MM.1S (cell line): Measurements from ENCODE around the gene EVL.

Source experiments
- DNase-seq: peaks from one replicate; pipeline ENCODE4 v3.0.0-alpha.2; 2015
- H2AFZ ChIP-seq: fragments of 300-600 bp; sonication (generic); 2 replicates; pipeline ENCODE4 v1.6.0; 2016; ENCODE audit warnings: antibody characterized with exemption, low read length
- H3F3A ChIP-seq: fragments of 300-600 bp; sonication (generic); 2 replicates; pipeline ENCODE4 v1.6.1; 2016; ENCODE audit warnings: mild to moderate bottlenecking, antibody characterized with exemption, low read length, moderate library complexity, mixed read lengths; ENCODE audit not compliant: insufficient read depth
- H3K27ac ChIP-seq: fragments of 300-600 bp; sonication (generic); 2 replicates; pipeline ENCODE4 v1.5.1; 2016; ENCODE audit warnings: mild to moderate bottlenecking, low read length
- H3K27me3 ChIP-seq: fragments of 300-600 bp; sonication (generic); replicated peaks from 2 replicates; pipeline ENCODE4 v1.6.0; 2016; ENCODE audit warnings: low read length; ENCODE audit not compliant: insufficient read depth
- H3K36me3 ChIP-seq: fragments of 300-600 bp; sonication (generic); replicated peaks from 2 replicates; pipeline ENCODE4 v1.6.1; 2016; ENCODE audit warnings: mild to moderate bottlenecking, low read length, mixed read lengths; ENCODE audit not compliant: insufficient read depth
- H3K4me1 ChIP-seq: fragments of 300-600 bp; sonication (generic); 2 replicates; pipeline ENCODE4 v1.6.1; 2016; ENCODE audit warnings: low read length, mixed read lengths
- H3K4me2 ChIP-seq: fragments of 300-600 bp; sonication (generic); 2 replicates; pipeline ENCODE4 v1.6.0; 2016; ENCODE audit warnings: low read depth, low read length
- H3K4me3 ChIP-seq: fragments of 300-600 bp; sonication (generic); 2 replicates; pipeline ENCODE4 v1.5.1; 2016; ENCODE audit warnings: low read length, mixed read lengths
- H3K79me2 ChIP-seq: fragments of 300-600 bp; sonication (generic); 2 replicates; pipeline ENCODE4 v1.6.1; 2016; ENCODE audit warnings: mixed run types, low read length, mixed read lengths
- H3K9ac ChIP-seq: fragments of 300-600 bp; sonication (generic); 2 replicates; pipeline ENCODE4 v1.6.1; 2016; ENCODE audit warnings: low read length, mixed read lengths
- H3K9me2 ChIP-seq: fragments of 300-600 bp; sonication (generic); replicated peaks from 2 replicates; pipeline ENCODE4 v1.6.1; 2016; ENCODE audit warnings: mild to moderate bottlenecking, low read length, mixed read lengths; ENCODE audit not compliant: insufficient read depth
- H3K9me3 ChIP-seq: fragments of 300-600 bp; sonication (generic); replicated peaks from 2 replicates; pipeline ENCODE4 v1.6.1; 2016; ENCODE audit warnings: mild to moderate bottlenecking, low read length, mixed read lengths; ENCODE audit not compliant: insufficient read depth
- H4K20me1 ChIP-seq: fragments of 300-600 bp; sonication (generic); 2 replicates; pipeline ENCODE4 v1.6.1; 2016; ENCODE audit warnings: mild to moderate bottlenecking, low read length, moderate library complexity, mixed read lengths; ENCODE audit not compliant: insufficient read depth
- CTCF ChIP-seq: fragments of 300-600 bp; sonication (generic); IDR thresholded peaks from 2 replicates; pipeline ENCODE4 v1.5.1; 2016; ENCODE audit warnings: antibody characterized with exemption, low read length, mixed read lengths
- EZH2 ChIP-seq: fragments of 300-600 bp; sonication (generic); optimal IDR thresholded peaks from 2 replicates; pipeline ENCODE3; 2017; ENCODE audit warnings: low read depth, mild to moderate bottlenecking, antibody characterized with exemption, low read length, mixed read lengths
- EZH2phosphoT487 ChIP-seq: fragments of 300-600 bp; sonication (generic); IDR thresholded peaks from 2 replicates; pipeline ENCODE4 v1.6.1; 2018; ENCODE audit warnings: antibody characterized with exemption, low read length

EVL gene

GRCh38 chr14:100135784-100136183 lies 70.6 kb downstream of the EVL start:
- no peaks in the 10 kb centered on the region for H3K9me3 ChIP-seq
- no peak overlapping the region for H3K4me3 ChIP-seq
- no peaks in the 10 kb centered on the region for H3F3A ChIP-seq
- H2AFZ ChIP-seq, result no peak overlapping the region
- H3K36me3 ChIP-seq, result no peaks in the 10 kb centered on the region
- no peaks in the 10 kb centered on the region for H4K20me1 ChIP-seq
- no peaks in the 10 kb centered on the region for H3K27me3 ChIP-seq
- no peak overlapping the region for H3K27ac ChIP-seq
- peaks cover 9% of the 10 kb centered on the region for H3K4me1 ChIP-seq
- no peak overlapping the region for H3K4me2 ChIP-seq
- H3K79me2 ChIP-seq, result no peaks in the 10 kb centered on the region
- TF ChIP-seq CTCF (no peak), EZH2 (no peak), EZH2phosphoT487 (no peak)
- H3K9ac ChIP-seq, result no peak overlapping the region
- no peak for DNase-seq
- no peaks in the 10 kb centered on the region for H3K9me2 ChIP-seq

GRCh38 chr14:100137173-100137572 lies 72.0 kb downstream of the EVL start:
- TF ChIP-seq EZH2 (no peak), CTCF (no peak), EZH2phosphoT487 (no peak)
- Histone ChIP-seq H4K20me1 (no peaks in the 10 kb centered on the region), H3K27me3 (no peaks in the 10 kb centered on the region), H2AFZ (no peak overlapping the region), H3K79me2 (no peaks in the 10 kb centered on the region), H3K9ac (no peak overlapping the region), H3K4me1 (peaks cover 9% of the 10 kb centered on the region), H3K36me3 (no peaks in the 10 kb centered on the region), H3F3A (no peaks in the 10 kb centered on the region), H3K9me2 (no peaks in the 10 kb centered on the region), H3K9me3 (no peaks in the 10 kb centered on the region), H3K27ac (no peak overlapping the region), H3K4me2 (no peak overlapping the region), H3K4me3 (no peak overlapping the region)
- no peak for DNase-seq

- H3K9ac ChIP-seq, result no peak overlapping the region
- no peaks in the 10 kb centered on the region for H3K9me2 ChIP-seq
- H3K9me3 ChIP-seq, result no peaks in the 10 kb centered on the region
- peak overlapping the region; percentile 72 for H3K27ac ChIP-seq
- H4K20me1 ChIP-seq, result no peaks in the 10 kb centered on the region
- H3K27me3 ChIP-seq, result no peaks in the 10 kb centered on the region
- H3K36me3 ChIP-seq, result no peaks in the 10 kb centered on the region
- peaks cover 9% of the 10 kb centered on the region for H3K4me1 ChIP-seq
- H3K4me2 ChIP-seq, result no peak overlapping the region
- no peaks in the 10 kb centered on the region for H3F3A ChIP-seq
- peak; percentile 62 for DNase-seq
- no peak overlapping the region for H3K4me3 ChIP-seq
- TF ChIP-seq EZH2, result no peak
- no peak for TF ChIP-seq EZH2phosphoT487
- TF ChIP-seq CTCF, result no peak
- no peak overlapping the region for H2AFZ ChIP-seq
- no peaks in the 10 kb centered on the region for H3K79me2 ChIP-seq
Measured at GRCh38 chr14:100138082-100138787, 73.0 kb downstream of the EVL start.
